ENCODE results near the gene TMEM141. TPM values are rescaled to one million over a fixed set of nuclear protein-coding genes. Genes with fewer than 3 reads are reported as not detected.

TMEM141 gene
- 200 and 306 TPM in 2 replicates for total RNA-seq
- polyA plus RNA-seq, result 169 and 238 TPM in 2 replicates

GRCh38 chr9:136790640-136791515 lies at the start of gene TMEM141:
TSS of gene TMEM141 (plus strand) at chr9:136791344. CDS start at chr9:136791371, 27 bp downstream.
- peak; percentile 100 for DNase-seq (ENCODE audit: low read depth in 1 of 2, low spot score in 1 of 2)
- Histone ChIP-seq H3K27ac (peak within 1 kb of the TSS; percentile 99), H3K4me3 (peak within 1 kb of the TSS; percentile 58), H3K9me3 (ENCODE audit: low read depth) (no peaks in the 10 kb centered on the region), H3K27me3 (no peaks in the 10 kb centered on the region), H3K36me3 (no peaks in the 10 kb centered on the region), H3K4me1 (ENCODE audit: low read depth) (peaks cover 54% of the 10 kb centered on the region)
- TF ChIP-seq, protein P1, sequence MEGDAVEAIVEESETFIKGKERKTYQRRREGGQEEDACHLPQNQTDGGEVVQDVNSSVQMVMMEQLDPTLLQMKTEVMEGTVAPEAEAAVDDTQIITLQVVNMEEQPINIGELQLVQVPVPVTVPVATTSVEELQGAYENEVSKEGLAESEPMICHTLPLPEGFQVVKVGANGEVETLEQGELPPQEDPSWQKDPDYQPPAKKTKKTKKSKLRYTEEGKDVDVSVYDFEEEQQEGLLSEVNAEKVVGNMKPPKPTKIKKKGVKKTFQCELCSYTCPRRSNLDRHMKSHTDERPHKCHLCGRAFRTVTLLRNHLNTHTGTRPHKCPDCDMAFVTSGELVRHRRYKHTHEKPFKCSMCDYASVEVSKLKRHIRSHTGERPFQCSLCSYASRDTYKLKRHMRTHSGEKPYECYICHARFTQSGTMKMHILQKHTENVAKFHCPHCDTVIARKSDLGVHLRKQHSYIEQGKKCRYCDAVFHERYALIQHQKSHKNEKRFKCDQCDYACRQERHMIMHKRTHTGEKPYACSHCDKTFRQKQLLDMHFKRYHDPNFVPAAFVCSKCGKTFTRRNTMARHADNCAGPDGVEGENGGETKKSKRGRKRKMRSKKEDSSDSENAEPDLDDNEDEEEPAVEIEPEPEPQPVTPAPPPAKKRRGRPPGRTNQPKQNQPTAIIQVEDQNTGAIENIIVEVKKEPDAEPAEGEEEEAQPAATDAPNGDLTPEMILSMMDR (IDR thresholded peaks at IDR 0.05; ENCODE audit: low read depth, low read length), result no peak

- Histone ChIP-seq H3K4me1 (ENCODE audit: low read depth) (no peaks in the 10 kb centered on the region), H3K27me3 (no peaks in the 10 kb centered on the region), H3K27ac (no peak overlapping the region), H3K4me3 (no peak overlapping the region), H3K9me3 (ENCODE audit: low read depth) (no peaks in the 10 kb centered on the region), H3K36me3 (no peaks in the 10 kb centered on the region)
- no peak for DNase-seq (ENCODE audit: low read depth in 1 of 2, low spot score in 1 of 2)
- TF ChIP-seq, protein P1 (IDR thresholded peaks at IDR 0.05; ENCODE audit: low read depth, low read length), result no peak
Observed at GRCh38 chr9:136741883-136742571, 49.1 kb upstream of the TMEM141 start.

DNA sequence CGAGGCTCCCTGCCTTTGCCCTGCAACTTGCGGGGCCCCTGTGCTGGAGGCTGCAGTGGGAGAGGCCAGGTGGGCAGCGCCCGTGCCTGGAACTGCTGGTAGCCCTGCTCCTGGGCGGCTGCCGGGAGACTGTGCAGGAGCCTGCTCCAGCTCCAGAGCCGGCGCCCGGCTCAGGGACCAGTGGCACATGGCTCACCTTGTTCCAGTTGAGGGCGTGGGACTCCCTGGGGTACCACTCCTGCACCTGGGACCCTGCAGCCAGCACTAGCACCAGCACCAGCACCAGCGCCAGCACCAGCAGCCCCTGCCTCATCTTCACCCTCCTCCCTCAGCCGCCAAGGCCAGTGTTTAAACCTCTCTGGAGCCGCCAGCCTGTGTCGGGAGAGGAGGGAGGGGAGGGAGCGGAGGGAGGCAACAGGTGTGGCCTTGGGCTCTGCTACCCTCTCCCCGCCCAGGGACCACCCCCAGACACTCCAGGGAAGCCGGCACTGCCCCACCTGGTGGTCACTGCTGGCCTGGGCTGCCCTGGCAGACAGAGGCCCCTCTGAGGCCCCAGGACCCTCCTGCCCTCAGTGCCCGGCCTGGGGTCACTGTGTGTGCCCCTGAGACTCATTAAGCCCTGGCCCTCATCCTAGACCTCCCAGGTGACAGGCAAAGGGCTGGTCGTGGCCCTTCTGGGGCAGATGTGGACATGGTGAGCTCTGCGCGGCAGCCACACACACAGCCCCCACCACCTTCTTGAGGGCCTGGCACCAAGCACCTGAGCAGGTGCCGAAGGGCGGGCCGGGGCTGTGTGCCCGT lies 48.4 kb upstream of the TMEM141 start, which contains the start of gene LCN10:
TSS of gene LCN10 (minus strand) at position 350 of the 801 bp plus-strand sequence. CDS start at position 313, 37 bp downstream.
- Histone ChIP-seq H3K27me3 (no peaks in the 10 kb centered on the region), H3K36me3 (no peaks in the 10 kb centered on the region), H3K27ac (no peak within 1 kb of the TSS), H3K9me3 (ENCODE audit: low read depth) (no peaks in the 10 kb centered on the region), H3K4me1 (ENCODE audit: low read depth) (no peaks in the 10 kb centered on the region), H3K4me3 (no peak within 1 kb of the TSS)
- TF ChIP-seq, protein P1 (IDR thresholded peaks at IDR 0.05; ENCODE audit: low read depth, low read length), result peak; percentile 46
- DNase-seq (ENCODE audit: low read depth in 1 of 2, low spot score in 1 of 2), result peak in 1 of 2 donors; percentile 76

DNA sequence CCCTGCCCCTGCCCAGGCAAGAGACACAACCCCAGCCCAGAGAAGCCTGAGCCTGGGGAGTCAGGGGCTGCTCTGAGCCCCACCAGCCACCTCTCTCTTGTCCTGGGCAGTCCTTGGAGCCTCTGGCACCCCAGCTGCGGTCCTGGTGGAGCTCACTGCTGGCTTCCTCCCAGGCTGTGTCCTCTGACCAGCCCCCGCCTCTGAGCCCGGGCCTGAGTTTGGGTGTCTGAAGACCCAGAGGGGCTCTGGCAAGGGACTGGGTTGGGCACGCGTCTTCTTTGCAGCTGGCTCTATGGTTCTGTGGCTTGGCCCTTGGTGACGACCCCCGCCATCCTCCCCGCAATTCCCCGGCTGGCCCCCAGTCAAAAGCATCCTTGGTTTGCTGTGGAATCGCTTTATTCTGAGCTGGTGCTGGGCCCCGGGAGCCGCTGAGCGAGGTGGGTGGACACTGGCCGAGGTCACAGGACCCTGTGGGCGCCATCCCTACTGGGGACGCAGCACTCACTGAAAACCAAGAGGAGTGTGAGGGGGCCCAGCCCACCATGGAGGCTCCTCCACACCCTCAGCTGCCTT lies 47.4 kb upstream of the TMEM141 start:
- Histone ChIP-seq H3K9me3 (ENCODE audit: low read depth) (no peaks in the 10 kb centered on the region), H3K27ac (no peak overlapping the region), H3K36me3 (no peaks in the 10 kb centered on the region), H3K4me3 (no peak overlapping the region), H3K4me1 (ENCODE audit: low read depth) (no peaks in the 10 kb centered on the region), H3K27me3 (no peaks in the 10 kb centered on the region)
- TF ChIP-seq, protein P1 (IDR thresholded peaks at IDR 0.05; ENCODE audit: low read depth, low read length), result no peak
- DNase-seq (ENCODE audit: low read depth in 1 of 2, low spot score in 1 of 2), result no peak

GRCh38 chr9:136744773-136745172 lies 46.4 kb upstream of the TMEM141 start:
- no peak overlapping the region for H3K27ac ChIP-seq
- no peaks in the 10 kb centered on the region for H3K27me3 ChIP-seq
- no peaks in the 10 kb centered on the region for H3K9me3 ChIP-seq (ENCODE audit: low read depth)
- DNase-seq (ENCODE audit: low read depth in 1 of 2, low spot score in 1 of 2), result no peak
- no peaks in the 10 kb centered on the region for H3K4me1 ChIP-seq (ENCODE audit: low read depth)
- TF ChIP-seq, protein P1 (IDR thresholded peaks at IDR 0.05; ENCODE audit: low read depth, low read length), result no peak
- no peak overlapping the region for H3K4me3 ChIP-seq
- H3K36me3 ChIP-seq, result no peaks in the 10 kb centered on the region

Measured in cardiac muscle cell (in vitro differentiated cells and primary cell).